Erythroblast (primary cell): ENCODE results near the gene ADAMTSL2.

Source experiments
- GATA1 ChIP-seq: IDR thresholded peaks from 2 replicates; pipeline ENCODE4 v1.6.1; 2011; ENCODE audit warnings: low read depth, mild to moderate bottlenecking, control low read depth, low read length, moderate library complexity
- POLR2A ChIP-seq: IDR thresholded peaks from 2 replicates; pipeline ENCODE4 v1.6.1; 2011; ENCODE audit warnings: mild to moderate bottlenecking, low read length

DNA sequence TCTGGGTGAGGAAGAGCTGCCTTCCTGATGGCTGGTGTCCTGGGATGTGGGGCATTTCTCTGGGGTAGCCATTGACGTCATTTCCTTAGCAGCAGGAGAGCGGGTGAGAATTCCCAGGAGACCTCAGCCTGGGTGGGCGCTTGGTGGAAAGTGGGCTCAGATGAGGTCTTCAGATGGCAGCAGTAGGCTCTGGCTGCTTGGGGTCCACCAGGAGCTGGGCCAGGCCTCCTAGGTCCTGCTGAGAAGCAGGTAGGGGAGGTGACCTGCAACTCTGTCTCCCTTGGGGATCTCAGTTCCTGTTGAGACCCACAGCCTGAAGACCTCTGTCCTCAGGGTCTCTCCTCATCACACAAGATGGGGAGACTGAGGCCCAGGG is 43.2 kb downstream of the ADAMTSL2 start:
- TF ChIP-seq POLR2A: no peak
- no peak for TF ChIP-seq GATA1
